Esophagus (tissue), 2 donors: ENCODE data around the gene EIPR1. TPM values are rescaled to one million over a fixed set of nuclear protein-coding genes. Genes with fewer than 3 reads are reported as not detected.
"Not testable (repeated sequence)": the region's sequence is repeated elsewhere in the genome, so short reads cannot be mapped to it uniquely, and the experiment has no call there.

Experiments
- H3K27ac ChIP-seq, 2 donors: one replicate each; pipeline ENCODE4 v1.5.1; 2013; ENCODE audit warnings: low read depth in 2 of 2, mild to moderate bottlenecking in 2 of 2, inconsistent platforms in 1 of 2, low read length in 1 of 2, moderate library complexity in 1 of 2
- H3K27me3 ChIP-seq, 2 donors: one replicate each; pipeline ENCODE4 v1.6.1; 2013; ENCODE audit warnings: low read length in 2 of 2, control low read depth in 1 of 2, mild to moderate bottlenecking in 1 of 2; ENCODE audit not compliant: insufficient read depth in 2 of 2, control insufficient read depth in 1 of 2
- H3K36me3 ChIP-seq, 2 donors: one replicate each; pipeline ENCODE4 v1.6.1; 2013; ENCODE audit warnings: low read length in 1 of 2; ENCODE audit not compliant: control insufficient read depth in 2 of 2, insufficient read depth in 2 of 2
- H3K4me1 ChIP-seq, 2 donors: one replicate each; pipeline ENCODE4 v1.6.1; 2013; ENCODE audit warnings: low read length in 1 of 2; ENCODE audit not compliant: control insufficient read depth in 2 of 2, insufficient read depth in 2 of 2
- H3K4me3 ChIP-seq, 2 donors: one replicate each; pipeline ENCODE4 v1.5.1; 2013; ENCODE audit warnings: low read length in 2 of 2, mild to moderate bottlenecking in 2 of 2, low read depth in 1 of 2, moderate library complexity in 1 of 2
- H3K9me3 ChIP-seq, 2 donors: one replicate each; pipeline ENCODE4 v1.6.1; 2013; ENCODE audit warnings: mild to moderate bottlenecking in 2 of 2, low read depth in 1 of 2, low read length in 1 of 2, moderate library complexity in 1 of 2; ENCODE audit not compliant: control insufficient read depth in 2 of 2, insufficient read depth in 1 of 2
- WGBS, 2 donors: extraction: QIAGEN DNeasy Blood & Tissue Kit; methylation state at CpG; one replicate each; pipeline ENCODE4 v1.1.7; 2013; 5-methylcytosine and 5-hydroxymethylcytosine counted together
- polyA plus RNA-seq, 2 donors: library from polyadenylated mRNA; stranded (reverse); fragments of 200-250 nt; gene quantifications; one replicate each; pipeline ENCODE4 v1.2.3, GENCODE V29; 2013
- donor health status: healthy with polysubstance abuse.
- donor health status: Bipolar disorder and iron deficiency.

EIPR1 gene
- polyA plus RNA-seq, 2 donors, result 8.2 to 22.8 TPM

- 91 to 94% methylated on average over 15 of the region's 15 CpGs for WGBS, 2 donors
- Histone ChIP-seq H3K27me3 (no peaks in the 10 kb centered on the region), H3K27ac (no peak overlapping the region), H3K9me3 (peaks cover 0 to 13% of the 10 kb centered on the region in 2 donors), H3K4me1 (peaks cover 0 to 5% of the 10 kb centered on the region in 2 donors), H3K4me3 (no peak overlapping the region), H3K36me3 (peaks cover 0 to 34% of the 10 kb centered on the region in 2 donors)
These were observed 192.4 kb downstream of the EIPR1 start for GRCh38 chr2:3185256-3185655.

GRCh38 chr2:3184167-3184566 is 193.5 kb downstream of the EIPR1 start:
- Histone ChIP-seq H3K4me1 (peaks cover 0 to 5% of the 10 kb centered on the region in 2 donors), H3K27me3 (no peaks in the 10 kb centered on the region), H3K4me3 (no peak overlapping the region), H3K36me3 (peaks cover 0 to 26% of the 10 kb centered on the region in 2 donors), H3K9me3 (peaks cover 0 to 14% of the 10 kb centered on the region in 2 donors), H3K27ac (no peak overlapping the region)
- WGBS, 2 donors, result 96 to 98% methylated on average over 11 of the region's 11 CpGs

- H3K27me3 ChIP-seq, result no peaks in the 10 kb centered on the region
- WGBS, 2 donors, result 96% methylated on average over 10 of the region's 10 CpGs
- peaks cover 0 to 14% of the 10 kb centered on the region in 2 donors for H3K9me3 ChIP-seq
- peaks cover 0 to 24% of the 10 kb centered on the region in 2 donors for H3K36me3 ChIP-seq
- H3K4me3 ChIP-seq, result no peak overlapping the region
- peaks cover 0 to 5% of the 10 kb centered on the region in 2 donors for H3K4me1 ChIP-seq
- H3K27ac ChIP-seq, result no peak overlapping the region
These were observed 193.9 kb downstream of the EIPR1 start for GRCh38 chr2:3183766-3184165.

GRCh38 chr2:3182848-3183247 is 194.8 kb downstream of the EIPR1 start:
- Histone ChIP-seq H3K4me3 (no peak overlapping the region), H3K27me3 (no peaks in the 10 kb centered on the region), H3K36me3 (peaks cover 0 to 17% of the 10 kb centered on the region in 2 donors), H3K9me3 (peaks cover 0 to 14% of the 10 kb centered on the region in 2 donors), H3K27ac (no peak overlapping the region), H3K4me1 (peaks cover 0 to 5% of the 10 kb centered on the region in 2 donors)
- 97 to 100% methylated on average over 2 of the region's 2 CpGs for WGBS, 2 donors

- H3K27me3 ChIP-seq, result no peaks in the 10 kb centered on the region
- 94% methylated on average over 24 of the region's 24 CpGs for WGBS, 2 donors
- no peak overlapping the region for H3K4me3 ChIP-seq
- peaks cover 0 to 5% of the 10 kb centered on the region in 2 donors for H3K4me1 ChIP-seq
- H3K27ac ChIP-seq, result no peak overlapping the region
- peaks cover 0 to 11% of the 10 kb centered on the region in 2 donors for H3K9me3 ChIP-seq
- H3K36me3 ChIP-seq, result peaks cover 0 to 16% of the 10 kb centered on the region in 2 donors
These were observed 196.1 kb downstream of the EIPR1 start for GRCh38 chr2:3181416-3182010.

GRCh38 chr2:3180909-3181221 is 196.8 kb downstream of the EIPR1 start:
- 79 to 82% methylated on average over 30 of the region's 30 CpGs for WGBS, 2 donors
- not testable (repeated sequence) for H3K27ac ChIP-seq, H3K4me3 ChIP-seq

GRCh38 chr2:3180082-3180908 is 197.3 kb downstream of the EIPR1 start:
- H3K36me3 ChIP-seq, result peaks cover 0 to 14% of the 10 kb centered on the region in 2 donors
- H3K27ac ChIP-seq, result no peak overlapping the region
- H3K9me3 ChIP-seq, result peaks cover 0 to 11% of the 10 kb centered on the region in 2 donors
- H3K4me3 ChIP-seq, result no peak overlapping the region
- no peaks in the 10 kb centered on the region for H3K27me3 ChIP-seq
- WGBS, 2 donors, result 84 to 88% methylated on average over 50 of the region's 50 CpGs
- peaks cover 0 to 7% of the 10 kb centered on the region in 2 donors for H3K4me1 ChIP-seq

More at GRCh38 chr2:3180909-3181221, 196.8 kb downstream of the EIPR1 start:
- Histone ChIP-seq H3K9me3 (peaks cover 0 to 11% of the 10 kb centered on the region in 2 donors), H3K36me3 (peaks cover 0 to 16% of the 10 kb centered on the region in 2 donors)
- H3K27me3 ChIP-seq, H3K4me1 ChIP-seq: not testable (repeated sequence)

GRCh38 chr2:3179626-3180025 is 198.0 kb downstream of the EIPR1 start:
- Histone ChIP-seq H3K4me1 (peaks cover 0 to 9% of the 10 kb centered on the region in 2 donors), H3K36me3 (peaks cover 0 to 17% of the 10 kb centered on the region in 2 donors), H3K4me3 (no peak overlapping the region), H3K9me3 (peaks cover 0 to 11% of the 10 kb centered on the region in 2 donors), H3K27me3 (no peaks in the 10 kb centered on the region), H3K27ac (no peak overlapping the region)
- WGBS, 2 donors, result 92 to 94% methylated on average over 11 of the region's 11 CpGs

- Histone ChIP-seq H3K9me3 (peaks cover 0 to 11% of the 10 kb centered on the region in 2 donors), H3K27me3 (no peaks in the 10 kb centered on the region), H3K36me3 (peaks cover 0 to 19% of the 10 kb centered on the region in 2 donors), H3K27ac (no peak overlapping the region), H3K4me1 (peaks cover 0 to 9% of the 10 kb centered on the region in 2 donors), H3K4me3 (no peak overlapping the region)
- WGBS, 2 donors, result 90 to 93% methylated on average over 17 of the region's 17 CpGs
These were observed 198.4 kb downstream of the EIPR1 start for GRCh38 chr2:3179208-3179607.
